HFFc6 (cell line): ENCODE measurements around the gene CAT. TPM values are rescaled to one million over a fixed set of nuclear protein-coding genes. Genes with fewer than 3 reads are reported as not detected.
A peak's percentile ranks its signal among the peaks of the same experiment; 100 is the strongest.

Source experiments
- DNase-seq: peaks from one replicate; pipeline ENCODE4 v3.0.0-alpha.2; 2018
- H3K27ac Mint-ChIP-seq: 2 replicates; pipeline ENCODE4 v1.8.0; 2020; ENCODE audit warnings: mild to moderate bottlenecking, mixed read lengths
- H3K27me3 Mint-ChIP-seq: 2 replicates; pipeline ENCODE4 v1.8.0; 2021; ENCODE audit warnings: mild to moderate bottlenecking, moderate library complexity, mixed read lengths; ENCODE audit not compliant: insufficient read depth
- H3K36me3 Mint-ChIP-seq: 2 replicates; pipeline ENCODE4 v1.8.0; 2021; ENCODE audit warnings: low read depth, mixed read lengths
- H3K4me1 Mint-ChIP-seq: 2 replicates; pipeline ENCODE4 v1.8.0; 2020; ENCODE audit warnings: low read depth, mixed read lengths
- H3K4me3 Mint-ChIP-seq: 2 replicates; pipeline ENCODE4 v1.8.0; 2020; ENCODE audit warnings: mild to moderate bottlenecking, moderate library complexity, mixed read lengths
- H3K9me3 Mint-ChIP-seq: 2 replicates; pipeline ENCODE4 v1.8.0; 2020; ENCODE audit warnings: mild to moderate bottlenecking, mixed read lengths
- CTCF ChIP-seq: fragments of 200-600 bp; sonication (generic); IDR thresholded peaks from 2 replicates; pipeline ENCODE4 v1.5.0; 2021; ENCODE audit warnings: antibody characterized with exemption, mild to moderate bottlenecking
- total RNA-seq, 6 experiments: library from RNA; stranded (reverse); fragmentation: NEBNext Ultra II Directional; extraction: Animal tissue kit (Norgen Biotek cat#: 25700); gene quantifications; 2 replicates in 1 of 6; 3 replicates in 5 of 6; pipeline ENCODE4 v1.2.3, GENCODE V29; 2021

CAT gene
- total RNA-seq, 6 experiments from 2014 or later, result 36.7 to 47.4 (median 42.9) TPM

GRCh38 chr11:34488855-34489557 is 50.3 kb downstream of the CAT start:
- peaks cover 40% of the 10 kb centered on the region for H3K27me3 Mint-ChIP-seq
- no peaks in the 10 kb centered on the region for H3K36me3 Mint-ChIP-seq
- H3K4me3 Mint-ChIP-seq, result no peak overlapping the region
- DNase-seq, result no peak
- H3K9me3 Mint-ChIP-seq, result no peaks in the 10 kb centered on the region
- H3K4me1 Mint-ChIP-seq, result peaks cover 6% of the 10 kb centered on the region; the same call in 1 of the 2 replicates
- H3K27ac Mint-ChIP-seq, result no peak overlapping the region
- TF ChIP-seq CTCF, result no peak

GRCh38 chr11:34490304-34490703 is 51.6 kb downstream of the CAT start:
- TF ChIP-seq CTCF, result no peak
- H3K27ac Mint-ChIP-seq, result no peak overlapping the region
- no peaks in the 10 kb centered on the region for H3K36me3 Mint-ChIP-seq
- no peak overlapping the region for H3K4me3 Mint-ChIP-seq
- DNase-seq, result no peak
- H3K9me3 Mint-ChIP-seq, result no peaks in the 10 kb centered on the region
- peaks cover 40% of the 10 kb centered on the region for H3K27me3 Mint-ChIP-seq
- H3K4me1 Mint-ChIP-seq, result peaks cover 6% of the 10 kb centered on the region; the same call in 1 of the 2 replicates

GRCh38 chr11:34492806-34493414 is 54.2 kb downstream of the CAT start:
- Mint-ChIP-seq H3K27me3 (peaks cover 38% of the 10 kb centered on the region), H3K4me3 (no peak overlapping the region), H3K4me1 (peaks cover 6% of the 10 kb centered on the region; the same call in 1 of the 2 replicates), H3K9me3 (no peaks in the 10 kb centered on the region), H3K36me3 (no peaks in the 10 kb centered on the region), H3K27ac (no peak overlapping the region)
- DNase-seq, result peak; percentile 38
- TF ChIP-seq CTCF, result peak; percentile 91

- H3K27ac Mint-ChIP-seq, result no peak overlapping the region
- no peak for DNase-seq
- no peaks in the 10 kb centered on the region for H3K36me3 Mint-ChIP-seq
- H3K9me3 Mint-ChIP-seq, result no peaks in the 10 kb centered on the region
- no peak overlapping the region for H3K4me3 Mint-ChIP-seq
- TF ChIP-seq CTCF, result no peak
- H3K4me1 Mint-ChIP-seq, result peaks cover 6% of the 10 kb centered on the region; the same call in 1 of the 2 replicates
- H3K27me3 Mint-ChIP-seq, result peaks cover 34% of the 10 kb centered on the region
Measured at GRCh38 chr11:34493468-34493867, 54.7 kb downstream of the CAT start.

GRCh38 chr11:34493926-34494595 is 55.3 kb downstream of the CAT start:
- Mint-ChIP-seq H3K27me3 (peaks cover 32% of the 10 kb centered on the region), H3K4me3 (no peak overlapping the region), H3K9me3 (no peaks in the 10 kb centered on the region), H3K4me1 (peaks cover 6% of the 10 kb centered on the region; the same call in 1 of the 2 replicates), H3K36me3 (no peaks in the 10 kb centered on the region), H3K27ac (no peak overlapping the region)
- DNase-seq, result no peak
- no peak for TF ChIP-seq CTCF
